Suppressor macrophage treated with lipopolysaccharide for 1 hour (primary cell): ENCODE measurements around the gene NTSR2.

Source experiments
- DNase-seq, 3 donors: peaks; one replicate each; pipeline ENCODE4 v3.0.0-alpha.2; 2020 to 2022

NTSR2 gene

DNA sequence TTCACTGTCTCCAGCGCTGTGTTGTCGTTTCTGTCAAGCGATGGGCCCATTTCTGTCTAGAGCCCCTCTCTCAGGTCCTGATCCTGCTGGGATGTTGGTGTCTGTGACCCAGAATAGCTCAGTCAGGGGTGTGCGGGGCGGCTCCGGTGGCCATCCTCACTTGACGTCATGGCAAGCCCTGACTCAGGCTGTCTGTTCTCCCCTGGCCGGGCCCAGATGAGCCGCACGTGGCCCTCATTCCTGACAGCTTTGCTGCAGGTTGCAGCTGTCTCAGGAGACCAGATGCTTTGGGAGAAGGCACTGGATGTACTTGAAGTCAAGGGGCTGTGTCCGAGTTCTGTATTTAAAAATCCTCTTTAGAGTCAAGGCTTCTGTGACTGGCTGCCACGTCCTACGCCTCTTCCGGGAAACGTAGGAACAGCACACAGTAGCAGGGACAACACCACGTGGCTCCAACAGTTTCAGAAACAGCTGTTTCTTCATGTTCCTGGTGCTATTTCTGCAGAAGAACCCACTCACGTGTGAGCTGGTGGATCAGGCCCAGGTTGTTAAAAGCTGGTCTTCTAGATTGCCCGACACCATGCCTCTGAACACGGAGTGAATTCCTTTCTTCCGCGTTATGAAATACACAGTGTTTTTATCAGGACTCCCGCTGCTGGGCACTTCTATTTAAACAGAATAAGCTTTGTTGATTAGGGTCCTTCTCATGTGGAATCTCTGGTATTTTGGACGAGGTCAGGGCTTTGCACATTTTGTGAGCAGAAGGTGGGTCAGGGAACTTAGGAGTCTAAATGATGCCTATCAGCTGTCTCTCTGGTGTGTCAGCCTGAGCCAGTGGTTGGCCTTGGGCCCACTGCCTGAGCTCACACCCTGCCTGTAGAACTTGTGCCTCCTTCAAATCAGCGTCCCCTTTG is 28.3 kb upstream of the NTSR2 start:
- peak; percentile 57 to 72 (median 58) for DNase-seq

DNA sequence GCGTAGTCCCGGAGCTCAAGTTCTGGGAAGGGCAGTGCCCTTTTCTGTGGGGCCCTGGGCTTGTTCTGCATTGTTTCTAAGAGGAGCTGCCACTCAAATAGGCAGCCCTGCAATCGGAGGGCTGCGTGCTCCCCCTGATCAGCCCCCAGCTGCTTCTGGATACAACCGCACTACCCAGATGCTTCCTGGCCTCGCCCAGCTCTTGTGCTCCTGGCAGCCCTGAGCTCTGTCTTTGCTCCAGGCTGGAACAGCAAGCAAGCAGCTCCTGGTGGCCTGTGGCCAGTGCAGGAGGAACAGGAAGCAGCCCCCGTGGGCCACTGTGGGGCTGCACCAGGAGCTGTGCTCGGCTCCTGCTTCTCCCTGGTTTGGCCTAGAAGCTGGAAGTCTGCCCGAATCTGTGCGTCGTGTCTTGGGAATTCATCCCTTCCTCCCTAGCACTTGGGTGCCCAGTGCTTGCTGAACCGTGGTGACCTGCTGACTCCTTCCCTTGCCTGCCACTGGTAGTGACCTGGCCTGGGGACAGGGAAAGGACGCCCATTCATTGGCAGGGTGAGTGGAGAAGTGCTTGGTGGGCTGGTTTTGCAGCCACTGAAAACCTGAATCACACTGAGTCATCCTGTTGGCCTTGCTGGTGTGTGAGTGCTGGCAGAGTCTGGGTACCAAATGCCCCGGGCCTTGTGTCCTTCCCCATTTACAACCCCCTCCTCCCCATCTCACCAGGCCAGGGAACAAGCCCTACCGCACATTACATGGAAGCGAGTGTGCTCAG is 27.3 kb upstream of the NTSR2 start:
- DNase-seq = peak; percentile 70 to 83 (median 70)

DNA sequence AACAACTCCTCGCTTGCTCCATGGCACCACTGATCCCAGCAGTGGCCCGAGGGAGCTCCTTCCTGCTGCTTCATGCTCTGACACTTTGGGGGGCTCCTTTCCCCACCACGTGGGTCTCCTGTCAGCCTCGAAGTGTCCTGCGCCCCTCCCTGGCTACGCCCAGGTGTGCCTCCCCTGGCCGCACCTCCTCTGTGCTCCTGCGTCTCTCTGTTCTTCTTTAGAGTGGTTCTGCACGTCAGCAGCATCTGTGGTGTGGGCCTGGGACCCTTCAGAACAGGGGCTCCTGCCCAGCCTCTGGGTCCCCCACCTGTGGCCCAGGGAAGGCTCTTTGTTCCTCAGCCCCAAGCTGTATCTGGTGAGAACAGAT is 26.7 kb upstream of the NTSR2 start:
- no peak for DNase-seq

DNA sequence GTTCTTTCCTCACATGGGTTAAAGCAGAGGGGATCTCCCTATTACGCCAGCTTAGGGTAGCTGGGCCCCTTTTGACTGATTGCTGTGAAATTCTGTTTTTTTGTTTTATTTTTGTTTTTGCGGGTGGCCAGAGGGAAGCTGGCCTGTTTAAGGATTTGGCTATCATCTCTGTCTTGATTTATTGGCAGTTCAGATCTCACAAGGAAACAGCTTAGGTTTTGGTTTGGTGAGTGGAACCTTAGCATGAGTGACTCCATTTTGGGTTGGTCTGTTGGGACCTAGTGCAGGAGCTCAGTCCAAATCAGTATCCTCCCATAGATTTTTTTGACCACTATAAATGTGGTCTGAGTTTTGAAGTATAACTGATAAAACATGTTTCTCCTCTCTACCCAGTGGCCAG is 25.6 kb upstream of the NTSR2 start:
- DNase-seq = peak in 1 of 3 donors; percentile 43

DNA sequence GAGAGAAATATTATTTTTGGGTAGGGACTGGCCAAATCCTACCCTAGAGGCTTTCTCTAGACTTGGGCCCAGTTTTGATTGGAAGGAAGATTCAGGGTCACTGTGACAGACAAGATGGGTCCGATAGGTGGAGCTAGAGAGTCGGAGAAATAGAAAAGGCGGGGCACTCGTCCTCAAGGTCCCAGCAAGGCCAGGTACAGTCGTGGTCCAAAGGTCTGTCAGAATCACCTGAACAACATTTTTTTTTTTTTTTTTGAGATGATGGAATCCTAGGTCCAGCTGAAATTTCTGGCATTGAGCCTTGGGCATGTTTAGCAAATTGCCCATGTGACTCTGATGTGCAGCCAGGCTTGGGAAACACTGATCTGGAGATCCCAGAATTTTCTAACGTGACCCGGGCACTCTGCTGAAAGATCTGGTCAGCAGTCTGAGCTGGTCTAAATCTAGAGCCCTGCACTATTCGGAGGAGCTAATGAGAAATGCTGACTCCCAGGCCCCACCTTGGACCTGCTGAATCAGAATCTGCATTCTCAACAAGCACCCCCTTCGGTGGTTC is 23.0 kb upstream of the NTSR2 start:
- DNase-seq = peak; percentile 78 to 87 (median 85)

DNA sequence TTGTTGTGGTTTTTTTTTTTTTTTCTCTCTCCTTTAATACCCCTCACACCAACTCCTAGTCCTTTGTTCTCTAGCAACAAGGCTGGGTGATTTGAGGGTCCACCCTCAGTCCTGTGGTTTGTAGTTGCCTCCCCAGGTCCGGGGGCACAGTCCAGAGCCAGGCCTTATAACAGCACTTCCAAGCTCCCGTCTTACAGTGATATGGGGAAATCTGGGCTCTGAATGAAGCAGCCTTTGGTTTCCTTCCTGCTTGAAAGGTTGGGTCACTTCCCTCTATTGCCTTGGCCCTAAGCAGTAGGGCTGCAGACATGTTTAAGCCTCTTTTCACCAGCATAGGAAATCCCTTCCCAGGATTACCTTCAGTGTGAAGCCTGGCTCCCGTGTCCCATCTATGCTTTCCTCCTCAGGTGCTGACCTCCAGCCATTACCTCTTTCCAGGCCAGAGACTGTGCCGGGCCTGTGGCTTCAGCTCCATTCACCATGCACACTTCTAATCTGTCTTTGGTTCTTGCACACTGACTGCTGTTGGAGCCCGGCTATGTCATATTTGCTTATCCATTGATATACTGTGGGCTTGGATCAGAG is 21.2 kb upstream of the NTSR2 start:
- DNase-seq = peak; percentile 74 to 80 (median 79)

DNA sequence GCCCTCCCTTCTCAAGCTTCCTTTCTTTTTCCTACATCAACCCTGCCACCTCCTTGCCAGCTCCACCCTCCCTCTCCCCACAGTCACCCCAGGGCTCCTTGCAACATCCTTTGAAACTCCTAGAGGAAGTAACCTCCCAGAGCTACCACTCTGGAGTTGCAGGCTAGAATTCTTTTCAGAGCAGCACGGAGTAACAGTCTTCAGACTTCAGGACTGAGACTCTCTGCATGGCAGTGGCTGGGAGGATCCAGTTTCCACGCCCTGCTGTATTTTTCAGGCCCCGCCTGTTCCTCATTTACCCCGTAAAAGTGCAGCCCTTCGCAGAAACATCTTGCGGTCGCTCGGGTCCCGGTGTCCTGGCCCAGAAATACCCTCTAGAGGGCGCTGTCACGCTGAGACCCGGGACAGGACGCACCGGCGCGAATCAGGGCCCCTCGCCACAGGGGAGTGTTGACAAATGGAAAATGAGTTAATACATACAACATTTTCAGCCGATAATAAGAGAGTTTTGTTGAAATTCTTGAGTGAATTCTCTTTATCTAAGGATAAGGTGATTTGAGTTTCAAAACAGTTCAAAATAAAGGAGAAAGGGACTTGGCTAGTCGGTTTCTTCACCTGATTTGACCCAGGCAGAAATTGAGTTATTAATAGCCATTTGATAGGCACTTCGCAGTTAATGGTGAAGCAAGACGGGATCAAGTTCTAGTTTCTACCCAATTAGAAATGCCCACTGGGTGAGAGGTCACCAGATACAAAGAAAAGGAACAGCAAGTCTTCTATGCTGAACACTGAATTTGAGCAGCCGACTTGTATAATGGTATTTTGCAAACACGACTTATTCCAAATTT is 18.5 kb upstream of the NTSR2 start:
- DNase-seq = peak; percentile 90 to 94 (median 92)

DNA sequence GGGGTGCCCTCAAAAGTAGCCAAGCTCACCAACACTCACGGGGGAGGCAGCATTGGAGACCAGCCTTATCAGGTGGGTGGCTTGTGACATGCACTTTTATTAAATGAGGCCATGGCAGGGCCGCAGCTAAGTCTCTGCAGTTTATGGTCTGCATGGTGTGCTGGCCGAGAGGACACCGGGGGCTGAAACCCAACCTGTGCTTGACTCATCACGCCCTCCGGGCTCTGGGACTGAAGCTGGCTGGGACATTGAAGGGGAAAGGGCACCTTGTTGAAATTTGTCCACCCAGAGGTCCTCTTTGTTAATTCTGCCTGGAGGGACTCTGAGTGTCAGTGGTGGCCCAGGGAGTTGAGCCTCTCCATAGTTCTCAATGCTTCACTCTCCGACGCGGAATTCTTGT is 17.7 kb upstream of the NTSR2 start:
- DNase-seq = no peak

DNA sequence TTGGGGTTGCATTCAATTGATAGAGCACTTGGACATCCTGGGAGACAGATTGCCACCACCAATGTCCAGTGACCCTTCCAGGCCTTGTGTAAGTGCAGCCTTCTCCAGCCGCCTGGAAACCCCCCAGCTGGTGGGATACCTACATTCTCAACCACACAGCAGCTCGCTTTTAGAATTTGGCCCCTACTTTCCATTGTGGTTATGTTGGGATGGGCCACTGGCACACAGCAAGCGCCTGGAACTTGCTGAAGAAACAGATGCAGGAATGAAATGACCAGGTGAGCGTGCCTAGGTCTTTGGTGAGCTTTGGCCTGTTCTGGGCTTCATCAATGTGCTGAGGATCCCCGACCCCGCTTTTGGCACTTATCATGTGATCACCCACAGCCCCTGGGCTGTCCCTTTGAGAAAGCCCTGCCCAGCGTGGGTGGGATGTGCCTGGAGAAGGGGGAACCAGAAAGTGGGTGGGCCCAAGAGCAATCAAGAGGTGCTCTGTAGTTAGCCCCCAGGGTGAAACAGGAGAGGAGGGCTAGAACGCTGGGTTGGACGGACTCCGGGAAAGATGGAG is 16.0 kb upstream of the NTSR2 start:
- DNase-seq = no peak

DNA sequence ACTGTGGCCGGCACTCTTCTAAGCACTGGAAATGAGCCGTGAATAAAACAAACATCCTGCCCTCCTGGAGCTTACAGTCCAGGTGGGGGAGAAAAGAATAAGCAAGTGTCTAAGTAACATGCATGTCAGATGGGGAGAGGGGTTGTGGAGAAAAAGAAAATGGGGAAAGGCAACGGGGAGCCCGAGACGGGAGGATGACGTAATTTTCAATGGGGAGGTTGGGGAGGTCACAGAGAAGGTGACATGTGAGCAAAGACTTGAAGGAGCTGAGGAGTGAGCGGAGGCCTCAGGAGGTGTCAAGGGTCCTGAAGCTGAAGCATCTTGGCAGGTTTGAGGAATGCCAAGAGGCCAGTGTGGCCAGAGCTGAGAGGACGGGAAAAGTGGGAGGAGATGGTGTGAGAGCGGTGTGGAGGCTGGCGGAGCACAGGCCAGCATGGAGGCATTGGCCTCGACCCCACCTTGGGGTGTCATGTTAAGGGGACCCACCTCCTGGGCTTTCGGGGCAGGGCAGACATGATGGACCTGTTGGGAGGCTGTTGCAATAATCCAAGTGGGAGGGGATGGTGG is 15.0 kb upstream of the NTSR2 start:
- no peak for DNase-seq

DNA sequence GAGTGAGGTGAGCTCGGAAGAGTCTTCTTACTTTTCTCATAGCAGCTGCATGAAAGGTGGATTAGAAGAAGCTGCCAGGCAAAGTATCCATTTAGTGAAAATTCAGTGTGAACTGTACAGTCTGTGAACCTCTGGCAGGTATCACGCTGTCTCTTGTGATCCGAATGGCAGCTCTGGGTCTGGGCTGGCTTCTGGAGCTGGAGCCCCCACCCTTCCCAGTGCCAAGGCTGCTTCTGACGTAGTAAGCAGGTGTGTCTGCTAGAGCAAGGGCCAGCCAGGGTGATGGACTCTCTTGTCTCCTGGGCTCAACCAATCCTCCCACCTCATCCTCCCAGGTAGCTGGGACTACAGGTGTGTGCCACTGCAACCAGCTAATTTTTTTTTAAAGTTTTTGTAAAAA is 14.0 kb upstream of the NTSR2 start:
- no peak for DNase-seq

DNA sequence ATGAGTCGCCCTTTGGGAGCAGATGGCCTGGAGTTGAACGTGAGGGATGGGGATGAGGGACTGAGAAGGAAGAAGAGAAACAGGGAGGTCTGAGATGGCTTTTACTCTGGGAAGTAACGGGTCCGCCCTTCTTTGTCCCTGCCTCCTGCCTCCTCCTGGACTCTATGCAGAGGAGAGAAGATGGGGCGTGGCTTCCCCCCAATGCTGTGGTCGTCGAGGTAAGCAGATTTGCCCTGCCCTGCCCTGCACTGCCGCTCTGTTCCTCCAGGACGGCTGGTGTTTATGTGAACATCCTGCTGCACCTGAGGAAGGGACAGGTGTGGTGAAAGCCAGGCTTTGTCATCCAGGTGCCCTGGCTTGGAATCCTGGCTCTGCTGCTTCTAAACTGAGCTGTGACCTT is 13.5 kb upstream of the NTSR2 start:
- DNase-seq = no peak

DNA sequence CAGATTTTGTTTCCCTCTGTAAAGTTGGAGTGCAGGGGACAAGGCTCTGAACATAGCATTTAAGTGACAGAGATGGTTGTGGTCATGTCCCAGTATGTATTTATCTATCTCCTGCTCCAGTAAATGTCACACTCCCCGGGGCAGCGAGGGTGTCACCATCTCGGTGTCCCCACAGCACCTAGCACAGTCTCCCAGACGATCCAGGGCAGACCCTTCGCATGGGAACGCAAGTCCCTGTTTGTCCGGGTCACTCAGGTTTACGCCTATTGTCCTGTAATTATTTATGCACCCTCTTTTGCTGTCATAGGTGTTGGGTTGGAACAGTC is 12.6 kb upstream of the NTSR2 start:
- no peak for DNase-seq

DNA sequence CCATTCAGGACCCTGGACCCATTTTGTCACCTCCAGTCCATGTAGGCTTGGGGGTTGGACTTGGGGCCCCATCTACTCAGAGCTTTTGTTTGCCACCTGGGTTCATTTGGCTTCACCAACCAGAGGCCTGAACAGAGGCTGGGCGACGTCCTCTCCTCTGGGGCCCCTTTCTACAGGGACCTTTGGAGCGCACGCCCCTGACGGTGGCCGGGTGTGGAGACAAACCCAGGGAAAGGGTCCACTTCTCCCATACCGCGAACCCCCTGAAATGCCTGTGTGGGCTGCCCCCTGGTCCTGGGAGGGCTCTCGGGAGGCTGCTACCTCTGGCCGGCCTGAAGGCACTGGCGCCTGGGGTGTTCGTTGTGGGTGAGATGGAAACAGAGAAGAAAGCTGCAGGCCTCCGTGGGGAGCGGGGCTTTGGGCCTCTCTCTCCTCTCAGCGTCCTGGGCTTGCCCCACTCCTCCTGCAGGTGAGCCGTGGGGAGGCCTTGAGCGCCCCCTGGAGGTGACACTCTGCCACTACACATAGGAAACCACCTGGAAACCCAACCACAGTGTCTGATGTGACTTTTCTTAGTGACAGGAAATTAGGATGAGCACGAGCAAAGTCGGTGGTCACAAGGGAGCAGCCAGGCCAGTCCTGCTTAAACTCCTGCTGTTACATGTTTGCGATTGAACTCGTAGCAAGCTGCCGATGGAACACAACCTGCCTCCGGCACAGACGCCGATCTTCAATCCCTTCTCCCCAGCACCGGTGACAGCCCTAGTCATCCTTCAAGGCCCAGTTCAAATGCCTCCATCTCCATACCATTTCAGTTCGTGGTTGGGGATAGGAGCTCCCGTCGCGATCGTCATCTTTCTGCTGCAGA is 12.0 kb upstream of the NTSR2 start:
- peak in 2 of 3 donors; percentile 22 to 29 for DNase-seq

DNA sequence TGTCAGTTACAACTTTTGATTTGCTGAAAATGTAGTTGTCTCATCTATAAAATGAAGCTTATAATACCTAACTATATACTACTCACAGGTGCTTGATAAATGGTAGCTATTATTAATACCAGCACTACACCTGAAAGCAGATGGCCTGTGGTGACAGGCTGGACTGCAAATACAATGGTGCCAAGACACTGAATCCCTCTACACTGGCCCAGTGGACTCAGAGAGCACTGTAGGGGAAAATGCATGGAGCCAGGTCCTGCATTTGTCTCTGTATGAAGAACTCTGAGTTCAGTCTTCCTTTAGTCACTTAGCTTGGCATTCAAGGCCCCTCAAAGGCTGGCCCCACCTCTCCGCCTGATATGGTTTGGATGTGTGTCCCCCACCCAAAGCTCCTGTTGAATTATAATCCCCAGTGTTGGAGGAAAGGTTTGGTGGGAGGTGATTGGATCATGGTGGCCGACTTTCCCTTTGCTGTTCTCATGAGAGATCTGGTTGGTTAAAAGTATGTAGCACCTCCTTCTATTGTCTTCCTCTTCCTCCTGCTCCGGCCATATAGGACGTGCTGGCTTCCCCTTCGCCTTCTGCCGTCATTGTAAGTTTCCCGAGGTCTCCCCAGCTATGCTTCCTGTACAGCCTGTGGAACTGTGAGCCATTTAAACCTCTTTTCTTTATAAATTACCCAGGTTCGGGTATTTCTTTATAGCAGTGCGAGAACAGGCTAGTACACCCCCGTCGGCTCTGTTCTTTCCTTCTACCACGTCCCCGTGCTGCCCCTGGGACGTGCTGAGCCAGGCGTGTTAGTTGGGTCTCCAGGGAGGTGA is 11.1 kb upstream of the NTSR2 start:
- DNase-seq = no peak

DNA sequence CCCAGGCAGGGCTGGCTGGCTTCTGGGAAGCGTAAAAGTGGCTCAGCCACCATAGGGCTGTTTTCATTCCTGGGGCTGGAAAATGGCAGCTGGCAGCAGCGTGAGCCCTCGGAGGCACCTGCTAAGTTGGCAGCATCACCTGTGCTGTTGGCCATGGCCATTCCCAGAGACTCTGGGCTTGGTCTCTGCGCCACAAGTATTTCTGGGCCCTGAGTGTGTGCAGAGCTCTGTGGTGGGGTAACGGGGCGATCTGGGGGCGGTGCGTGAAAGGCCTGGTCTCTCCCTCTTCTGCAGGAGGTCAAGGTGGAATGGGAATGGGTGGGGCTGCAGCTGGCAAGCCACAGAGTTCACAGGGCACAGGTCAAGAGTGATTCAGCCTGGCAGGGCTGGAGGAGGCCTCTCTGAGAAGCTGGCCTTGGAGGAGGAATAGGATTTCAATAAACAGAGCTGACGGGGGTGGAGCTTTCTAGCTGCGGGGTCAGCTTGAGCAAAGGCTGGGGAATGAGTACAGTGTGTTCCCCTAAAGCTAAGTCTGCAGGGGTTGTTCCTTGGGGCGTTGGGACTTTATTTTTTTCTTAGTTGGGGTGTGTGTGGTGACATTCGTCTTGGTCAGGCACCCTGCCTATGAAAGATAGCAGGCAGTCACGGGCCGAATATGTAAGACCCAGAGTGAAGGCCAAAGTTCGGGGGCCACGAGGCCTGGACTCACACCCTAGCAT is 10.3 kb upstream of the NTSR2 start:
- DNase-seq = no peak

DNA sequence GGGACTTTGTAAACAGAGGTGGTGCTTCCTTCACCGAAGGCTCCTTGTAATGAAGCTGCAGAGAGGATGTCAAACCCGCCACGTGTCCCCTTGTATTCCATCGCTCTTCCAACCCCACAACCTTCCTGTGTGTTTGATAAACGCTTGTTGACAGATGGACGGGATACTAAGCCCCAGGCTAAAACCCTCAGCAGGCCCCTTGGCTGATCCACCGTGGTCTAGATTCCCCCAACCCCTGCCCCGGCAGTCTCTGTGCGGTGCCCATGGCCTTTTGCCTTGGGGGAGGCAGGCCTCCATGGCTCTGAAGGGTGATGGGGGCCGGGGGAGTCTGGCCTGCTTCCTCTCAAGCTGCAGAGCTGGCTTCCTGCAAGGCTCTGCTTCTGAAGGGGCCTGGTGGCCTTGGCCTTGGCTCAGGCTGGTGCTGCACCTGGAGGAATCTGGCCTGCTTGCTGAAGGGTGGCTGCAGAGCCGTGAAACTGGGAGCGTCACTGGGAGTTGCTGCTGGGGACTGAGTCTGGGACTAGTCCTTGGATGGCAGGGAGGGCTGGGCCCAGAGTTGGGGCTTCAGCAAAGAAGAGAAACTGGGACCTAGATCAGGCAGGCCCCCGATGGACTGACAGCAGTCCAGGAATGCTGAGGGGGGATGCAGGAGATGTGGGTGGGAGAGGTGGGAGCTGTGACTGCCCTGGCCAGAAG is 9.6 kb upstream of the NTSR2 start:
- no peak for DNase-seq

DNA sequence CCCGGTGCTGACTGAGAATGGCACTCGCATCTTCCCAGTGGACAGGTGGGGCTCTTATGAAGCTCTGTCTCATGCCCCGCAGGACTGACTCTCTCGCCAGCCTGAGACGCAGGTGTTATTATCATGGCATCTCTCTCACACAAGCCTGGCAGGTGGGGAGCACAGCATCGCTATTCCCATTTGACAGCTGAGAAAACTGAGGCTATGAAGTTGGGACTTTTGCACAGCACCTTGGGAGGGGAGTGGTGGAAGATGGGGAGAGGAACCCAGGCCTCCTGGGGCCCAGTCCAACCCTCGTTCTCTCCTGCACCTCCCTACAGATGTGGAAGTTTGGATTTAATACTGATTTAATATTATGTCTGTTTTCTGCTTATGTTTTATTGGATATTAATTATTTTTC is 9.0 kb upstream of the NTSR2 start:
- no peak for DNase-seq
